ENCODE results near the gene FBXO42.

Gene FBXO42

DNA sequence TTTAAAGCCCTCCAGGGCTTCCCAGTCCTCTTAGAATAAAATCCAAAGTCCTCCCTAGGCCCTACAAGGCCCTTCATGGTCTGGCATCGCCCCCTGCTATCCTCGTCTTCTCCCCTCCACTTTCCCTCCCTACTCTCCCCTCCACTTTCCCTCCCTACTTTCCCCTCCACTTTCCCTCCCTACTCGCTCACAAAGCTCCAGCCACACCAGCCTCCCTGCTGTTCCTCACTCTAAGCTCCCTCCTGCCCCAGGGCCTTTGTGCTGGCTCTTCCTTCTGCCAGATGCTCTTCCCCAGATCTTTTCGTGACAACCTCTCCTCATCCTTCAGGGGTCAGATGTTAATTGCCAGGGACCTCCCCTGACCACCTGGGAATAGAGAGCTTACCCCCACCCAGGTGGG, 152.6 kb downstream of the FBXO42 start:
- no peak for DNase-seq

- DNase-seq = no peak
These were observed 153.2 kb downstream of the FBXO42 start for GRCh38 chr1:16199157-16199501.

GRCh38 chr1:16198444-16199156, 153.7 kb downstream of the FBXO42 start:
- no peak for DNase-seq

DNA sequence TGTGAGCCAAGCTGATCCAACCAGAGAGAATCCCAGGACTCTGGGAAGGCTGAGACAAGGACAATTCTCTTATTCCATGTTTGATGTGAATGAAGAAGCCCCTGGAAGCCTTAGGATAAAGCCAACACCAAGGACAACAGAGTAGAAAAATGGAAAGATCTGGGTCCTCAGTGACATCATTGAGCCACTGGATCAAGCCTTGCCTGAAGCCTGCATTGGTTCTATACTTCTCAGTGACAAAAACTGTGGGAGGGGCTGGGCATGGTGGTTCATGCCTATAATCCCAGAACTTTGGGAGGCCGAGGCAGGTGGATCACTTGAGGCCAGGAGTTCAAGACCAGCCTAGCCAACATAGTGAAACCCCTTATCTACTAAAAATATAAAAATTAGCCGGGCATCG, 155.4 kb downstream of the FBXO42 start:
- no peak for DNase-seq
